Activated gamma-delta T cell treated with anti-CD3 and anti-CD28 coated beads, Interleukin-2, amount 50 U/mL, for 16 hours (primary cell): ENCODE data around the gene NPIPA1.
"Not testable (repeated sequence)": the region's sequence is repeated elsewhere in the genome, so short reads cannot be mapped to it uniquely, and the experiment has no call there.

Experiments
- DNase-seq: peaks from one replicate; pipeline ENCODE4 v3.0.0-alpha.2; 2020; ENCODE audit warnings: low read depth

Gene NPIPA1

GRCh38 chr16:14978281-14978680 is 41.0 kb downstream of the NPIPA1 start:
- DNase-seq = not testable (repeated sequence)

GRCh38 chr16:14978908-14979307 is 41.7 kb downstream of the NPIPA1 start:
- not testable (repeated sequence) for DNase-seq

- not testable (repeated sequence) for DNase-seq
These were observed 44.0 kb downstream of the NPIPA1 start for GRCh38 chr16:14981234-14981633.

GRCh38 chr16:14982521-14982920 is 45.3 kb downstream of the NPIPA1 start:
- DNase-seq = not testable (repeated sequence)

GRCh38 chr16:14988092-14988491 is 50.8 kb downstream of the NPIPA1 start:
- not testable (repeated sequence) for DNase-seq

GRCh38 chr16:14988661-14989191 is 51.5 kb downstream of the NPIPA1 start:
- not testable (repeated sequence) for DNase-seq

GRCh38 chr16:14989291-14990281 is 52.3 kb downstream of the NPIPA1 start:
- not testable (repeated sequence) for DNase-seq

GRCh38 chr16:14993277-14994151 is 56.3 kb downstream of the NPIPA1 start:
- DNase-seq = not testable (repeated sequence)

- not testable (repeated sequence) for DNase-seq
These were observed 59.5 kb downstream of the NPIPA1 start for GRCh38 chr16:14996702-14997101.

GRCh38 chr16:14998300-14998699 is 61.1 kb downstream of the NPIPA1 start:
- DNase-seq = not testable (repeated sequence)

GRCh38 chr16:14999845-15000244 is 62.6 kb downstream of the NPIPA1 start:
- DNase-seq = not testable (repeated sequence)
